GM23338 (cell line): ENCODE data around the gene SREK1.

Experiments
- CTCF ChIP-seq, 2 experiments: fragments of 200-600 bp in 1 of 2; sonication (generic) in 1 of 2; conservative IDR thresholded peaks; 2 replicates each; pipeline versions ENCODE4 v1.5.1 to v1.6.1; 2016 to 2017; ENCODE audit warnings: antibody characterized with exemption in 2 of 2, low read depth in 2 of 2, mild to moderate bottlenecking in 2 of 2, moderate library complexity in 1 of 2
- EZH2 ChIP-seq: fragments of 200-600 bp; sonication (generic); IDR thresholded peaks from one replicate; pipeline ENCODE4 v1.8.0; 2017; ENCODE audit warnings: antibody characterized with exemption, mild to moderate bottlenecking, low read depth; ENCODE audit not compliant: unreplicated experiment
- ZNF331 ChIP-seq: fragments of 250-450 bp; sonication (Bioruptor Pico); IDR thresholded peaks from 2 replicates; pipeline ENCODE4 v1.5.0; 2020; ENCODE audit warnings: low read depth, mild to moderate bottlenecking, moderate library complexity

DNA sequence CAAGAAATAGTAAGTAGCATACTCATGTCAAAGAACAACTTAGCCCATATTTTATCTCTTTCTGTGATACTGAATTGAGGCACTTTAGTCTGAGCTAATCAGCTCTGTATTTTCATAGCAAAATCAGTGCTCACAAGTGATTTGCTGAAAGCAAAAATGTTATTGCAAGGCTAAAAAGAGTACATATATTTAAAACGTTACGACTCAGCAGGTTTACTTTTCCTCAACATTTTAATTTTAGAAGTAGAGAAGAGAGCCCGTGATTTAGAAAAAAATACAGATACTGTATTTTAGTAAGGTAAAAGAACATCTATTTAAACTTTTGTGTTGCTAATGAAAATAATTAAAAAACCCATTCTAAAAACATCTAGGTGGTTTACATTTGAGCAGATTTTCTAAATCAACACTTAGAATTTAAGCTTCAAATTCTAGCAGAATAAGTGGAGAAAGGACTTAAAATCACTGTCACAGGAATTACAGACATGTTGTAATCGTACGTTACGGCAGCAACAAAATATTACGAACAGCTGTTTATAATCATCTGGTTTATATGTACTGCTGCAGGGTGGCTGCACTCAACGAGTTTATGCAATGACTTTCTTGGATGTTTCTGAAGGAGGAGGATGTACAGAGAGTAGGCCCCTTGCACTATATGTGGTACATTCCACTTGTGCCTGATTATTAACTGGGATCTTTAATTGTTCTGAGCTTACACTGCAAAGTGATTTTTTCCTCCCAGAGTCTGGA lies 20.1 kb downstream of the SREK1 start:
- TF ChIP-seq CTCF (conservative IDR thresholded peaks at IDR 0.05; ENCODE audit: low read depth in 2 of 2), result no peak
- no peak for TF ChIP-seq EZH2
- TF ChIP-seq ZNF331 (CRISPR knock-in tag), result no peak
